Stimulated activated CD4-positive, alpha-beta T cell treated with anti-CD3 and anti-CD28 coated beads, Interleukin-2, amount 100 ng/mL, for 48 hours (primary cell): Measurements from ENCODE around the gene PCSK2.

Experiments used
- DNase-seq, 2 donors: peaks; one replicate each; pipeline ENCODE4 v3.0.0-alpha.2; 2020

The PCSK2 gene

DNA sequence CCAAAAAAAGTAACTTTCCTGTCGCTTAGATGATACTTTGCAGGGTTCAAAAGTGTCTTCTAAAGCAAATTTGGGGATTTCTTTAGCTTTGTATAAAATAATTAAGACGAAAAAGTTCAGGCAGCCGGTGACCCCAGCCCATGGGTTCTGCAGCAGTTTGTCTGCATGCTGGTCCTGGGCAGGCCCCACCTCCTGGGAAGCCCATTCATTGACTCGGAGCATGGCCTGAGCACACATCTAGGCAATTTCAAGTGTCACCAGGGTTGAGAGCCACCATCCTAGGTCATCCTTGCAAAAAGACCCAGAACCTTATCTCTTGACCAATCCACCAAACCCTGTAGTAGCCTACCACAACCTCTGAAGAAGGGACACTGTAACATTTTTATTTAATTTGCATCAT, 283.7 kb downstream of the PCSK2 start:
- DNase-seq: no peak

DNA sequence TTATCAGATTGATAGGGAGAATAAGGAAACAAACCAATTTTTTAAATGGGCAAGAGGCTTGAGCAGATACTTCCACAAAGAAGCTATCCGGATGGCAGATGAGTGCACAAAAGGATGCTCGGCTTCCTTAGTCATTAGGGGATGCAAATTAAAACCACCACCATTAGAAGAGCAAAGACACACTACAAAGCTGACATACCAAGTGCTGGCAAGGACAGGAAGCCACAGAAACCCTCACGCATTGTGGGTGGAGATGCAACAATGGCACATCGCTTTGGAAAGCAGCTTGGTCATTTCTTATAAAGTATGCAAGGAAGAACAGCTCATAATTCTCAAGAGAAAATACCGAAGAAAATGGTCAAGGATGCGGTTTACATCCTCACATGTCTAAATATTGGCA, 284.6 kb downstream of the PCSK2 start:
- no peak for DNase-seq

DNA sequence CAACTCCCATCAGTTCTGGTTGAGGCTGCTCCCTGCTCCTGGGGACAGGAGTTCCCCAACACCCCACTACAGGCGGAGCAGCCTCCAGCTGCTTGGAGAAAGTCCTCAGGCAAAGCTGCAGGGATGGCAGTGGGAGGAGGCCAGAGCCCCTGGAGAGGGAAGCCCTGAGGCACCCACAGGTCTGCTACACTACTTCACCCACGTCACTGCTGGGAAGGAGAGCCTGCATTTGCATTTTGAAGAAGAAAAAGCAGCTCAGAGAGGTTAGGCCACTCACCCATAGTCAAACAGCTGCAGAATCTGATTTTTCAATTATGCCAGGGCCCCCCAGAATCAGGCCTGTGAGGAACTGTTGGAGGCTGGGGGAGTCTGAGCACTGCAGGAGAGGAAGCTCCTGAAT, 287.1 kb downstream of the PCSK2 start:
- no peak for DNase-seq

DNA sequence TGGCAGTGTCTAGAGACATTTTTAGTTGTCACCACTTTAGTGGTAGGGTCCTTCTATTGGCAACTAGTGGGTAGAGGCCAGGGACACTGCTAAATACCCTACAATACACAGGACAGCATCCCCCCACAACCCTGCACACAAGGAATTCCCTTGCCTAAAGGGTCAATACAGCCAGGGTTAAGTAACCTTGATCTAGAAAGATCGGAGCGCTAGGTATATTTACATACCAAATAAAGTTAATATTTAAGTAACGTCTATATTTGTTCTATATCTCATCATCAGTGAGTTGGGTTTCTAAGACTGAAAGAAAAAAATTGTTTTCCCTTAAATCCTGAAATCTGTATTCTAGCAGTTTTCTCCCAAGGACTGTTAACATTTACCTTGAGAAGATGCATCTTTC, 288.2 kb downstream of the PCSK2 start:
- DNase-seq: no peak

DNA sequence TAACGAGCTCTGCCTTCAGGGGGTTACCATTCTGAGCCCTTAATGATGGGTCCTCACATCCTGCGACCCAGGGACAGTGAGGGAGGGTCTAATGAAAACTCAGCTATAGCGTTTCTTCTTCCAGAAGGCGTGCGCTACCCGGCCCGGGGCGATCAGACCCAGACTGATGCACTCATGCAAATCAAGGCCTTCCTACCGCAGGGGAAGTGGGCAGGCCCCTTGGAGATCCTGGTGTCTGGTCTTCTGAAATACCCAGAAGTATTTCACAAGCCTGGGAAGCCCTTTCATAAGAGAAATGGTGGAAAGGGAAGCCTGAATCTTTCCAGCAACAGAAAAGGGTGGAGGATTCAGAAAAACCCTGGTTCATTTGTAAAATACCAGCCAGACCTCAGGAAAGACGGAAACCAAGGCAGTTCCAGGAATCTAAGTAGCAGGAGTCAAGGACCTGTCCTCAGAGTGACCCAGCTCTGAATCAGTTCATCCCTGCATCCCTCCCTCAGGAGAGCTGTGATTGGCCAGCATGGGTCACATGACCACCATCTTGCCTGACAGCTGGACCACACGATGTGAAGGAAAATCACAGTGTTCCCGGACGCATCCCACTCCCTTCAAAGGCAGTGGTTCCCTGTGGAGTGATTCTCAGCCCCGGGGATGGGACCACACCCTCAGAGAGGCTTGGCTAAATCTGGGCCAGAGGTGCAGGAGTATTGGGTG, 291.7 kb downstream of the PCSK2 start:
- no peak for DNase-seq

DNA sequence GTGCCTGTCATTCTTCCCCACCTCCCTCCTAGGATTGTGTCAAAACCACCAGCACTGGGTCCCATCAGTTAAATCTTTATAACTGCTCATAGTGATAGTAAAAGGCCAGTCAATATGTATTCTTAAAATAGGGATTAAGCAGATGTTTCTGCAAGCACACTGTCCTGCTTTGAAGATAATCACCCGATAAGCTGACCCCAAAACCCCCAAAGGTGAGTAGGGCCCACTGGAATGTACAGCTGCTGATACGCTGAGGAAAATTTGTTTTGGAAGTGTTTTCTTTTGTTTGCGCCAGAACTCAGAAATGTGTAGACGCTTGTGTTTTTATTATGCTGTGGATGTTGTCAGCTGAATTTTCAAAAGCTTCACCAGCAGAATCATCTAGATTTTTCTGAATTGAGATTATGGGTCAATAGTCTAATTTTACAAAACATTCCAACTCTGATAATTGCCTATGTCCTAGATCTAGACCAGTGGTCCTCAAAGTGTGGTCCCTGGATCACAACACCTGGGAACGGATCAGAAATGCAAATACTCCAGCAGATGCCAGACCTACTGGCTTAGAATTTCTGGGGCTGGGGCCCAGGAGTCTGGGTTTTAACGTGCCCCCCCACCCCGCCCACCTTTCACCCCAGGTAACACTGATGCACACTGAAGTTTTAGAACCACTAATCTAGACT, 292.9 kb downstream of the PCSK2 start:
- no peak for DNase-seq

DNA sequence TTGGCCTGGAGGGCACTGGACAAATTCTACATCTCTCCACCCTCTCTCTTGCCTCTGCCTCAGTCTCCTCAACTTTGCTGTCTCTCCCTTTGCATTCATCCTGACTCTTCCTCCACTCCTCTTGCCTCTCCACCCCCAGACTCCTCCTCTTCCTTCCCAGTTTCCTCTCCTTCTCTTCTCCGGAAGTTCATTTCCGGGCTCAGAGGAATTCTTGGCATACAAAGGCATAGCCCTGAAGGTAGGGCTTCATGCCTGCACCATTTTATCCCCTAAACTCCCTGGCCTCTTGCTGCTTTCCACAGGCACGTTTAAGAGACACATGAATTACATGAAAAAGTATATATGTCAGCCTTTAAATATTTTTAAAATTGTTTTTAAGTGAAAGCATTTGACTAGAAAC, 293.7 kb downstream of the PCSK2 start:
- DNase-seq: no peak

DNA sequence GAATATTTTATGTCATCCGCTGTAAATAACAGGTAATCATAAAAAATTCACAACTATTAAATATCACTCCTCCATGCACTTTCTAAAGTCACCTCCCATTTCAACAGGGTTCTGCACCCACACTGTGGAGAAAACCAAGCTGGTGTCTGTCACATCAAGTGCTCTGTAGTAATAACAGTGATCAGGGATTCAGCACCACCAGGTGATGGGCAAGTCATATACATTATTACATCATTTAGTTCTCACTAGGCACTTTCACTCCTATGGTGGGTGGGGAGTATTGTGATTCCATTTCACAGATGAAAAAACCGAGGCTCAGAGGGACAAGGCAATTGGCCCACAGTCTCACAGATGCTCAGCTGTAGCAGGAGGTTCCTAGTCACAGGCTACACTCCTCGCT, 295.7 kb downstream of the PCSK2 start:
- no peak for DNase-seq

DNA sequence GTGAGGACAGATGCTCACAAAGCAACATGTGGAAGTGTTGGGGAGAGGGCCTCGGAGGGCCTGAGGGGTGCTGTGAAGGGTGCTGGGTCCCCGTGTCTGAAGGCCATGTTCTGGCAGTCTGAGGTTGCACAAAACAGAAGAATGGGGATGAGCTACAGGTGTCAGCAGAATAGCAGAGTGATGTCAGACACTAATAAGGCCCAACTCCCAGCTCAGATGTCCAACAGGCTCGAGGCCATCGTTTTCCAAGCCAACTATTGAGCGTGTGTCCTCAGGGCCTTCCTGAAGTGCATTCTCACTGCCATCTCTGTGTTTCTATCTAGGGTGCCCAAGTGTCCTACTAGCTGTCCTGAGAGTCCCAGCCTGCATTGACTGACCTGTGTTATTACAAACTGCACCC, 296.5 kb downstream of the PCSK2 start:
- DNase-seq: no peak

DNA sequence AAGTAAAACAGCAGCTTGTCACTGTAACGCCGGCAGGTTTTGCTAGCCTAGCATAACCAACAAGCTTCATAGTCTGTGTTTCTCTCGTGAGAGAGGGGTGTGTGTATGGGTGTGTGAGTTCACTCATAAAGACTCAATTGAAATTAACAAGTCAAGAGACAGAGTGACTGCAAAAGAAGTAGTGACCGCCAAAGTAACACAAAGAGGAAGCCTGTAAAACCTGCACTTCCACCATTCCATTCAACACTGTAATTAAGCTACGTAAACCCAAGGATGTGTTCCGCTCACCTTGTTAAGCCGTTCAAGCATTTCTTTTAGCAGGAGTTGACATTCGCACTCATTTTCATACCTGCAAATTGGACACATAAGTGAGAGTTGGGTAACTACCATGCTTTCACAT, 297.7 kb downstream of the PCSK2 start:
- no peak for DNase-seq

DNA sequence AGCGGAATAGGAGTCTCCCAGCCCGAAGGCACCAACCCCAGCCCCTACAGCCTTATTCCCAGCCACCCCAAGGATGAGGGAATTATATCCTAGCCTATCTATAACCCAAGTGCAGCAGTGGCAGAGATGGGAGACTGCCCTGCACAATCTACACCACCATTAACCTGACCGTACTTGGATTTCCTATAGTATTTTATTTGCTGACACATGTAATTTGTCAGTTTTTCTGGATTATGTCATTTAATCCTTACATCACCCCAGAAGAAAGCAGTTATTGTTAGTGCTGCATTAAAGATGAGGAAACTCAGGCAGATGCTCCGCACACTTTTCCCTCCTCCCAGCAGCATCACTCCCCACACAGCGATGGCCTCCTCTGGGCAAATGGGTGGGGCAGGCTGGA, 298.3 kb downstream of the PCSK2 start:
- DNase-seq: no peak

DNA sequence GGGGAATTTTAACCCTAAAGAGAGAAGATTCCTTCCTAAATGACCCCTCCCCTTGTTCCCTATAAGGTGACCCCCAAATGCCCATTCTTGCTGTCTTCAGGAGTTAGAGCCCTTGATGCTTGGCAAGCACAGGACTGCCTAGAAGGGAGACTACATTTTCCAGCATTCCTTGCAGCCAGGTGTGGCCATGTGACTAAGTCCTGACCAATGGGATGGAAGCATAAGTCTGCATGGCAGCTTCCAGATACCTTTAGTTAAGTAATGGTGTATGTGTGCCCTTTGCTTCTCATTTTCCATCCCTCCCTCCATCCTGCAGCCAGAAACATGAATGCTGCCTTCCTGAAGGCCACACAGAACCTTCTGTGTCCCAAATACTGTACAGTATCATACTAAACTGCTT, 298.8 kb downstream of the PCSK2 start:
- DNase-seq: no peak

DNA sequence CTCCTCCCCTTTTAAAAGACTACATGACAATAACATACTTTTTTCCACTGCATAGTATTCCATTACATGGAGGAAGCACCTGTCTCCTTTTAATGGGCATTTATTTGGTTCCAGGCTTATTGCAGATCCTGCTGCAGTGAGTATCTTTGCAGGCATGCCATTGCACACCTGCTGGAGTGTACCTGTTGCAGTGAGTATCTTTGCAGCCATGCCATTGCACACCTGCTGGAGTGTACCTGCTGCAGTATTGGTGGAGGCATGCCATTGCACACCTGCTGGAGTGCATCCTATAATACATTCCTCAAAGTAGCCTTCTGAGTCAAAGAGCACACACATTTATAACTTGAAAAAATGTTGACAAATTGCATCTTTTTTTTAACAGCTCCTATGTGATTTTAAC, 302.7 kb downstream of the PCSK2 start:
- no peak for DNase-seq

DNA sequence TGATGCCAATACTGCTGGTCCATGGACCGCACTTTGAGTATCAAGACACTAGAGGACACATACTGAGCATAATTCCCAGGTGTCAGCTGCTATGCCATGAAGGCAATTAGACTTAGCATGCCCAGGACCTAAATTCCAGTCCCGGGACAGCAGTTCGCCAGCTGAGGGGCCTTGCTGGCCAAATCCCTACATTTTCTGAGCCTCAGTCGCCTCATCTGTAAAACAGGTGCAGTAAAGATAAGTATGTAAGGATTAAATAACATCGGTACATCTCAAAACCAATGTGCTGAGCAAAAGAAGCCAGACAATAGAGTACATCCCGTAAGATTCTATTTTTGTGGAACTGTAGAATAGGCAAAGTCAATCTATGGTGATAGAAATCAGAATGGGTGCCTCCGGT, 303.3 kb downstream of the PCSK2 start:
- DNase-seq: no peak

DNA sequence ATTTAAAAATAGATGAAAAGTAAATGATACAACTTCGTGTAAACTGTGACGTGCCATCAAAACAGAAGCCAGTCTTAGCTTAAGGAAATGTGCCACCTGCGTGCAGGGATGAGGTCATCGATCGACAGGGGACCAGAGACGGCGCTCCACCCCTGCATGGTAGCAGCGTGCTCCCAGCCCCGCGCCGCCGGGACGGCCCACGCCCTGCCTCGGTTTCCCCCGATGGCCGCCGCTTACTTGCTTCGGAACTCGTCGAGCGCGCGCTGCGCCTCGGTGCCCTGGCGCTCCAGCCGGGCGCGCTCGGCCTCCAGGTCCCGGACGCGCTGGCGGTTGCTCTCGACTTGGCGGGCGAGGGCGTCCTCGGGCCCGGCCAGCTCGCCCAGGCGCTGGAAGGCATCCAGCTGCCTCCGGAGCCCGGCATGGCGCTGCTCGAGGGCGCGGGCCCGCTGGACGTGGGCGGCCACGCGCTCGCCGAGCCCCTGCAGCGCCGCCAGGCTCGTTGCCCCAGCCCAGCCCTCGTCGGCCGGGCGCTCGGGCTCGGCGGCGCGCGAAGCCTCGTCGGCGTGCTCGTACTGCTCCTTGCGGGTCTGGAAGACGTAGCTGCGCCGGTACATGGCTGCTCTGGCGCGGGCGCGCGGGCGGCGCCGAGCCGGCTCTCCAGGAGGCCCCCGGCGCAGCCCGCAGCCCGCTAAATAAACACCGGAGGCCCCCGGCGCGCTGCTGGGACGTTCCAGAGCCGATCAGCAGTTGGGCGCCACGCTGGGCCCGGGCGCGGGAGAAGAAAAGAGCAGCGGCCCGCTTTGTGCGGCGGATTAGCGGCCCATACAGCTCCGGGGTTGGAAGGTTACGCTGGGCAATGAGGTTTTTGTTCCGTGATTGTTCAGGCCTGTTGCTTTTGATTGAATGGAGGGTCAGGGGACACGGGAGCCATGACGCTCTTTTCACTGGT, 304.1 kb downstream of the PCSK2 start, which contains the start of gene BFSP1:
TSS of gene BFSP1 (minus strand) at position 664 of the 949 bp plus-strand sequence. CDS start at position 614, 50 bp downstream.
- DNase-seq: peak; percentile 33 to 50

DNA sequence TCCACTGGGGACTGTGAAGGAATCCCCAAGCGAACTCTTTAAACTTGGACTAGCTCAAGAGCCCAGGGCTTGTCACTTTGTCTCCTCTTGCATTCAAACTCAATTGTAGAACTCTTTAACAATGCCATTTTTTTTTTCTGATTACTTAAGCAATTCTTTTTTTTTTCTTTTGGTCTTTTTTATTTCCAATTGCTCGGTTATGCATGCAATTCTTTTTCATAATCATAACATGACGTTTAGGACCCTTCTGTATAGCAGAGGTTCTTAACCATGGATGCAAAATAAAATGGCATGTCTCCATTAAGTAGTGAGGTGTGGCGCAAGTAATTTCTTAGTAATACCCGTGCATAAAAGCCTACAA, 304.8 kb downstream of the PCSK2 start:
- no peak for DNase-seq

DNA sequence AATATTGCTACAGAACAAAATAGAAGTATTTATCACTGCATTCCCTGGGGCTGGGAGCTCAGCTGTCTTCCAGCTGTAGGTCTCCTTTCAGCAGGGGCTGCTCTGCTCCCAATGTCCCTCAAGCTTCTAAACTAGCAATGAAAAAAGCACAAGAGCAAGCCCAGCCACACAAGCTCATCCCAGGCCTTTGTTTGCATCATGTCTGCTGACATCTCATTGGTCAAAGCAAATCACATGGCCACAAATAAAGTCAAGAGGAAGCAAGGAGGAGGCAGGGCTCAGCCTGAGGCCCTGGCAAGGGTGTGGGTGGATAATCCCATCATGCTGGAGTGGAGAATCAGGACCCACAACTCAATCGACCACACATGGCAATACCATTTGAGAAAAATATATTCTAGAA, 306.6 kb downstream of the PCSK2 start:
- DNase-seq: no peak

DNA sequence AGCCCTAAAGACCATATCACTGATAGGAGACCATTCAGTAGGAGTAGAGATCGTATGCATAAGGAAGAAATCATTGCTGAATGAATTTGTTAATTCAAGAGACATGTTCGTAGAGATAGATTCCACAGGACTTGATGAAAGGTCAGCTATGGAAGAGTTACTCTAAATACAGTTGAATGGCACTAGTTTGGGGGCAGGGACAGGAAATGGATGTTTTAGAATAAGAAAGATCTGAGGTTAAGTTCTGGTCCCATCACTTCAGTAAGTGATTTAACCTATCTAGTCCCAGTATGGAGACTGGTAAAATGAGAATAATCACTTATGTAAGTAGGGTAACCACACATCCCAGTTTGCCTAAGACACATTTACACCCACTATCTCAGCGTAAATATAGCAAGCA, 307.2 kb downstream of the PCSK2 start:
- no peak for DNase-seq
